ENCODE data around the gene BABAM2.

DNA sequence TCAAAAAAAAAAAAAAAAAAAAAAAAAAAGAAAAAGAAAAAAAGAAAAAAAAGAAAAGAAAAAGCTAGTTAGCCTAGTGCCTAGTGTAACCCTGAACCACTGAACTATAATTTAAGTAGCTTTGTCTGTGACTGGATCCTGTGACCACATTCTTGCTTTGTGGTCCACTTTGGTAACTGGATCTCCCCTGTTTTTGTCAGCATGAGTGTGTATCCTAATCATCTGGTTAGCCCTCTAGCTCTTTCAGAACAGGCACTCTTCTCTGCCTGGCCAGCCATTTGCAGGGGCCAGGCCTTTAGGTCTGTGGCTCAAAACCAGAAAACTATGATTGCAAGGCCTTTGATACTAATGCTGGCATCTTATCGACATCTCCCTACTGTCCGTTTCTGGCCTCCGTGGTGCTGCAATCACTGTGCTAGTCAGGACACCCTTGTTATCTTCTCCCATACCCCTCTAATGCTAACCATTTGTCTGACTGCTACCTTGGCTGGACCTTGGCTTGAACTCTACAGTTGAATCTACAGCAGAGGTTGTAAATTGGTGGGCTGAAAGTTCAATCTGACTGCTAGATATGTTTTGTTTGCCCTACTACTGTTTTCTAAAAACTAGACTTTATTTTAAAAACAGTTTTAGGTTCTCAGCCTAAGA is 40.8 kb upstream of the BABAM2 start:
- TF ChIP-seq, protein P1, sequence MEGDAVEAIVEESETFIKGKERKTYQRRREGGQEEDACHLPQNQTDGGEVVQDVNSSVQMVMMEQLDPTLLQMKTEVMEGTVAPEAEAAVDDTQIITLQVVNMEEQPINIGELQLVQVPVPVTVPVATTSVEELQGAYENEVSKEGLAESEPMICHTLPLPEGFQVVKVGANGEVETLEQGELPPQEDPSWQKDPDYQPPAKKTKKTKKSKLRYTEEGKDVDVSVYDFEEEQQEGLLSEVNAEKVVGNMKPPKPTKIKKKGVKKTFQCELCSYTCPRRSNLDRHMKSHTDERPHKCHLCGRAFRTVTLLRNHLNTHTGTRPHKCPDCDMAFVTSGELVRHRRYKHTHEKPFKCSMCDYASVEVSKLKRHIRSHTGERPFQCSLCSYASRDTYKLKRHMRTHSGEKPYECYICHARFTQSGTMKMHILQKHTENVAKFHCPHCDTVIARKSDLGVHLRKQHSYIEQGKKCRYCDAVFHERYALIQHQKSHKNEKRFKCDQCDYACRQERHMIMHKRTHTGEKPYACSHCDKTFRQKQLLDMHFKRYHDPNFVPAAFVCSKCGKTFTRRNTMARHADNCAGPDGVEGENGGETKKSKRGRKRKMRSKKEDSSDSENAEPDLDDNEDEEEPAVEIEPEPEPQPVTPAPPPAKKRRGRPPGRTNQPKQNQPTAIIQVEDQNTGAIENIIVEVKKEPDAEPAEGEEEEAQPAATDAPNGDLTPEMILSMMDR (IDR thresholded peaks at IDR 0.05; ENCODE audit: low read length) = no peak
- no peak for TF ChIP-seq EZH2 (optimal IDR thresholded peaks at IDR 0.05; ENCODE audit: low read depth, low read length)
